ENCODE measurements around the gene TRAPPC8.
"Not testable (repeated sequence)": the region's sequence is repeated elsewhere in the genome, so short reads cannot be mapped to it uniquely, and the experiment has no call there.

Gene TRAPPC8

DNA sequence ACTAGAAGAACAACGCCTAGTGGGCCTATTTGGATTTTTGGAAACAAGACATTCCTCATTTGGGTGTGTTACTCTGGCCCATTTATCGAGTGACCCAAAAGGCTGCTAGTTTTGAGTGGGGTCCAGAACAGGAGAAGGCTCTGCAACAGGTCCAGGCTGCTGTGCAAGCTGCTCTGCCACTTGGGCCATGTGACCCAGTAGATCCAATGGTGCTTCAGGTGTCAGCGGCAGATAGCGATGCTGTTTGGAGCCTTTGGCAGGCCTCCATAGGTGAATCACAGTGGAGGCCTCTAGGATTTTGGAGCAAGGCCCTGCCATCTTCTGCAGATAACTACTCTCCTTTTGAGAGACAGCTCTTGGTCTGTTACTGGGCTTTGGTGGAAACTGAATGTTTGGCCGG is 143.7 kb downstream of the TRAPPC8 start:
- not testable (repeated sequence) for DNase-seq (ENCODE audit: low read depth in 2 of 3, low spot score in 2 of 3)

DNA sequence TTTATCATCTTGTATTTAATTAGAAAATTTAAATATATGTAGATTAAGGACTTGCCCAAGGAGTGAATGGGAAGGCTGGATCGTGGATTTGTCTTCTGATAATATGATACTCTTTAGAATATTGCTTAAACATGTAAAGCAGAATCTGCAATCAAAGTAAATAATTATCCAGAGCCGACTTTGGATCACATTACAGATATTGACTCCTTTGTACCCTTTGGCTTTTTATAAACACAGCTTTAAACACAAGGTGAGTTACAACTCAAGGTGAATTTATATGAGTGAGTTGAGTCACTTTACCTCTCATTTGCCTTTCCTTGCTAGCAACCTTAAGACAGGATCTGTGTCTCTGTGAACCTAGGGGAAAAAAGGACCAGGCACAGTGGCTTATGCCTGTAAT is 144.5 kb downstream of the TRAPPC8 start:
- no peak for DNase-seq (ENCODE audit: low read depth in 2 of 3, low spot score in 2 of 3)

DNA sequence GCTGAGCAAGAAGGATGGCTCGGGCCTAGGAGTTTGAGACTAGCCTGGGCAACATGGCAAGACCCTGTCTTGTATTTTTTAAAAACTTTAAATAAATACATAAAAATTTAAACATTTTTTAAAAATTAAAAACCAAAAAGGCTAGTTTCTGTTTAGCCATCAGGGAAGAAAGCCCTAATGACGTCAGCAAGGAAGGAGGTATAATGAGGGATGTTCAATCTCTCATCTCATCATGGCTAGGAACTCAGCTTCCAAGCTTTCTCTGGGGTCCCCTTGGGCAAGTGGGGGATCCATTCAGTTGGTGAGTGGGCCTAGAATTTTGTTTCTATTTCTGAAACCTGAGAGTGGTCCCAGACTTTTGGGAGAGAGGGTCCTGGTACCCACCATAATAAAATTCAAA is 147.2 kb downstream of the TRAPPC8 start:
- no peak for DNase-seq (ENCODE audit: low read depth in 2 of 3, low spot score in 2 of 3)

DNA sequence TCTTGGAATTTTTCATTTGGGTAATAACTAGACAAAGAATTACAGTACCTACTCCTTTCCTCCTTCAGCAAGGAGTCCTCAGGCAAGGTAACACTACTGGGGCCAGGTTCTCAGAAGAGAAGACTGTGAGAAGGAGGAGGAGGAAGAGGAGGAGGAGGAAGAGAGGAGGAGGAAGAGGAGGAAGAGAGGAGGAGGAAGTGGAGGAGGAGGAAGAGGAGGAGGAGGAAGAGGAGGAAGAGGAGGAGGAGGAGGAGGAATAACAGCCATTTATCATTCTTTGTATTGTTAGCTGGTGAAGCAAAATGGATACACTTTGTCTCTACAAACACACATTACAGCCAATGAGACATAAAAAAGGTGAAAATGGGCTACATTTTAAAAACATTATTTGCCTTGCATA is 149.4 kb downstream of the TRAPPC8 start:
- DNase-seq (ENCODE audit: low read depth in 2 of 3, low spot score in 2 of 3) = no peak

DNA sequence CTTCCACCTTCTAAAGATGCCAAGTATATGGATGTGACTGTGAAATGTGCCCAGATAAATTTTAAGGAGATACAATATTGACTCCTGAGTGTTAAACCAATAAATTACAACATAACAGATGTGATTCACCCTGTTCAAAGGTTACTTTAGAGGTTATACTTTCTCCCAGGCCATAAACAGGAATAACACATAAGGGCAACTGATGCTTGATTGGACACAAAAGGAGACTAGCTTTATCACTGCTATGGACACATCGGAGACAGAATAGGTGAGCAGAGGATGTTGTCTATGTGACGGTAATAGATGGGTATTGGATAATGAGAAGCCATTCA is 150.4 kb downstream of the TRAPPC8 start:
- DNase-seq (ENCODE audit: low read depth in 2 of 3, low spot score in 2 of 3) = no peak

DNA sequence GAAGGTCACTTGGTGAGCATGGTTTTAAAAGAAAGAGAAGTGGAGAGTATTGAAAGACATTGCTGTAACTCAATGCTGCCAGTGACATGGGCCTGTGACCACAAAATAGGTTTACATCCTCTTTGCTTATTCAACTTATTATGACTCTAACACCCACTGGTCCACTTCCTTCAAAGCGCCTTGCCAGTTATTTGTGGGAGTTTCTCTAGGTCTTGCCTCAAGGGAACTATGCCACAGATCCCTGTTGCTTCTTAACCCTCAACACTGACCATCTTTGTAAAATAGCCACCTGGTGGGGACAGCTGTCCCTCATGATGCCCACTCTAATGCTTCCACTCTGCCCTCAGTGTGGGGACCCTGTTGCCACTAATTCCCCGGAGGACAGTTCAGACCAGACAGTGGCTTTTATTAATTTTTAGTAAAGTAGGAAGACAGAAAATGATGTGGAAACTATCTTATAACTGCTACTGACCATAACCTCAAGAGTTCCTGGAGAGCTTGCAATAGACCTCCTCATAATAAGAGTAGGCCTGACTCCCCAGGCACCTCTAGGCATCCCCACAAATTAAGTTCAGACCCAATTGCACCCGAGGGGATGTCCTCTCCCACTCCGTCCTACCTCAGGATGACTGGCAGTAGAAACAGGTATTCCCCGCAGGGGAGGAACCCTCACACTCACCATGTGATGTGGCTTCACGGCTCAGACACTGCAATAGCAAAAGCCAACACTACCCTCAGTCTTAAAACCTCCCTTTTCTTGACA is 150.9 kb downstream of the TRAPPC8 start:
- DNase-seq (ENCODE audit: low read depth in 2 of 3, low spot score in 2 of 3) = no peak

DNA sequence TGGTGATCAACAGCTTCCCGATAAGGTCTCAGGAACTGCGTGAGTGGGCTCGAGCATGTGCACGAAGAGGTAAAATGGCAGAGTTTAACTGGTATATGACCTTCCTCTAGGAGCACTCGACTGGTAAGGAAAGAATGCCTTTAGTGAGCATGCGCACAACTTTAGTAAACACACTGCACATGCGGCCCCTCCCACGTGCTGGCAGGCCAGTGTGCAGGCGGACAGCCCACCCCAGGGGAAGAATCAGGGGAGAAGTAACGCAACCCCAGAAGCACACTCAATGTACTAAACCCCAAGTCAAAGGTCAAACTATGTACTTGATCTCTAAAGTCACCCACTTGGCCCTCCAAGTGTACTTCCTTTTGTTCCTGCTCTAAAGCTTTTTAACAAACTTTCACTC is 153.5 kb downstream of the TRAPPC8 start:
- DNase-seq (ENCODE audit: low read depth in 2 of 3, low spot score in 2 of 3) = no peak

DNA sequence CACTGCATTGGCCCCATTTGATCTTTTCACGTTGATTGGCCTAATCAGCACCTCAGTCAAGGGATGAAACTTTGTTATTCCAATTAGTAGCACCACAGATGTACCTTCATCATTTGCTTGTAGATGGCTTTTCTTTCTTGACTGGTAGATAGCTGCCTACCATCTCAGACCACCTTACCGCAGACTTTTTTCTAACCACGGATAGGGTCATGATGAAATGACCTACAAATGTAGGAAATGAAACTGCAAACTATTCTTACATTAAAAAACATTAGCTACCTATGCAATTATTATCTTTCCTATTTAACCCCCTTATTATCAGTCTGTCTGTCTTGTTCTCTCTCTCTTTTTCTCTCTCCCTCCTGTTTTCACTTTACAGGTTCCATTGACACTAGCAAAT is 159.9 kb downstream of the TRAPPC8 start:
- DNase-seq (ENCODE audit: low read depth in 2 of 3, low spot score in 2 of 3) = no peak

All from activated CD8-positive, alpha-beta memory T cell treated with anti-CD3 and anti-CD28 coated beads for 48 hours (primary cell).